OCI-LY1 (cell line): ENCODE data around the gene HOXD9.

Experiments used
- CTCF ChIP-seq: fragments of 200-600 bp; sonication (generic), shearing (Covaris generic); IDR thresholded peaks from 2 replicates; pipeline ENCODE4 v1.5.1; 2017; ENCODE audit warnings: mild to moderate bottlenecking, antibody characterized with exemption, low read length, moderate library complexity, mixed read lengths
- EZH2 ChIP-seq: fragments of 200-600 bp; sonication (generic), shearing (Covaris generic); IDR thresholded peaks from 2 replicates; pipeline ENCODE4 v1.8.0; 2017; ENCODE audit warnings: borderline replicate concordance, mixed run types, mild to moderate bottlenecking, antibody characterized with exemption, low read length, moderate library complexity, mixed read lengths

DNA sequence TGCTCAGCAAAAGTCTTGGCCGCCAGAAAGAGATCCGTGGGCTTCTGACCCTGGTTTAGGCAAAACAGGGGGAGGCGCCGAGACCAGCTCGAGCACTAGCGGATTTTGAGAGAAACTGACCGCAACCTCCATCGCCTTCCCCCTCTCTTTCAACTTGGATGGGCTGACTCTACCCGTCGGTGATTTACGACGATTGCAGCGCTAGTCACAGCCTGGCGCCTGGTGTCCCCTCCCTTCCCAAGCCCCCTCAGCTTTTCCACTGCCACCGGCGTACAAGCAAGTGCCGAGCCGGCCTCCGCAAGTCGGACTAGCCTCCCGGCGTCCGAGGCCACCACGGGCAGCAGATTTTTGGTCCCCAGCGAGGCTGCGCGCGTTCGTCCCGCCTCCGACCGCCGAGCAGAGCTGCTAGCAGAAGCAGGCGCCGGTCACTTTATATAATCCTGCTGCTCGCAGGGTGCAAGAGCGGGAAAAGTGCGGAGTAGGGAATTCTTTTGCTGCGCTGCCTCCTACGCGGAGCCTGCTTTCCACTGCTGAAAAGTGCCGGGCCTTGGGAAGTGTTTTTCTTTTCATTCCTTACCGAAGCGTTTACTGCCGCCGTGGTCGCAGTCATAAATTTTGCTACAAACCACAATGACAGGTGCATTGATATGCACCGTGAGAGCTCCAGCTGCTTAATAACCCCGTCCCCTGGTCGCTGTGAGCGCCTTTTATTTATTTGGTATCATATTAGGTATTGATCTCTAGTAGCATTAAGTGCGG is 42.3 kb downstream of the HOXD9 start:
- TF ChIP-seq CTCF (no peak), EZH2 (no peak)
